HEK293 (cell line): Measurements from ENCODE around the gene ATAD1.

Experiments
- SP2 ChIP-seq: fragments of 450-650 bp; formaldehyde crosslinking; IDR thresholded peaks from 2 replicates; pipeline ENCODE4 v1.5.1; 2016; ENCODE audit warnings: missing biosample characterization, missing genetic modification characterization
- ZNF223 ChIP-seq: fragments of 450-650 bp; formaldehyde crosslinking; IDR thresholded peaks from 2 replicates; pipeline ENCODE4 v1.5.1; 2016; ENCODE audit warnings: missing biosample characterization, missing genetic modification characterization
- ZNF544 ChIP-seq: fragments of 450-650 bp; formaldehyde crosslinking; IDR thresholded peaks from 2 replicates; pipeline ENCODE4 v1.5.0; 2017; ENCODE audit warnings: missing biosample characterization, missing genetic modification characterization
- ZNF629 ChIP-seq: fragments of 450-650 bp; formaldehyde crosslinking; IDR thresholded peaks from 2 replicates; pipeline ENCODE4 v1.5.1; 2017; ENCODE audit warnings: missing biosample characterization, missing genetic modification characterization
- ZNF747 ChIP-seq: fragments of 450-650 bp; formaldehyde crosslinking; IDR thresholded peaks from 2 replicates; pipeline ENCODE4 v1.5.1; 2016; ENCODE audit warnings: missing biosample characterization, missing genetic modification characterization
- TF ChIP-seq, protein P1 (sequence below): fragments of 450-650 bp; formaldehyde crosslinking; IDR thresholded peaks from 2 replicates; pipeline ENCODE4 v1.5.1; 2016; ENCODE audit warnings: missing biosample characterization, missing genetic modification characterization
- TF ChIP-seq, protein P2 (sequence below): fragments of 450-650 bp; formaldehyde crosslinking; IDR thresholded peaks from 2 replicates; pipeline ENCODE4 v1.5.1; 2016; ENCODE audit warnings: missing biosample characterization, missing genetic modification characterization
- TF ChIP-seq, protein P3 (sequence below): fragments of 450-650 bp; formaldehyde crosslinking; IDR thresholded peaks from 2 replicates; pipeline ENCODE4 v1.5.1; 2017; ENCODE audit warnings: missing biosample characterization, missing genetic modification characterization

DNA sequence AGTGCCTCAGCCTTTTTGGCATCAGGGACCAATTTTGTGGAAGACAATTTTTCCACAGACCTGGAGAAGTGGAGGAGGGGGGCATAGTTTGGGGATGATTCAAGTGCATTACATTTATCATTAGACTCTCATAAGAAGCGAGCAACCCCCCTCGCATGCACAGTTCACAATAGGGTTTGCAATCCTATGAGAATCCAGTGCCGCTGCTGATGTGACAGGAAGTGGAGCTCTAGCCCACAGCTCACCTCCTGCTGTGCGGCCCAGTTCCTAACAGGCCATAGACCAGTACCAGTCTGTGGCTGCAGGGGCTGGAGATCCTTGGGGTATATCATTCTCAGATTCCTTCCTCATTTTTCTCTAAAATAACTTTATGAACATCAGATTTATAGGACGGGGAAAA, 50.8 kb downstream of the ATAD1 start:
- TF ChIP-seq, protein P1, sequence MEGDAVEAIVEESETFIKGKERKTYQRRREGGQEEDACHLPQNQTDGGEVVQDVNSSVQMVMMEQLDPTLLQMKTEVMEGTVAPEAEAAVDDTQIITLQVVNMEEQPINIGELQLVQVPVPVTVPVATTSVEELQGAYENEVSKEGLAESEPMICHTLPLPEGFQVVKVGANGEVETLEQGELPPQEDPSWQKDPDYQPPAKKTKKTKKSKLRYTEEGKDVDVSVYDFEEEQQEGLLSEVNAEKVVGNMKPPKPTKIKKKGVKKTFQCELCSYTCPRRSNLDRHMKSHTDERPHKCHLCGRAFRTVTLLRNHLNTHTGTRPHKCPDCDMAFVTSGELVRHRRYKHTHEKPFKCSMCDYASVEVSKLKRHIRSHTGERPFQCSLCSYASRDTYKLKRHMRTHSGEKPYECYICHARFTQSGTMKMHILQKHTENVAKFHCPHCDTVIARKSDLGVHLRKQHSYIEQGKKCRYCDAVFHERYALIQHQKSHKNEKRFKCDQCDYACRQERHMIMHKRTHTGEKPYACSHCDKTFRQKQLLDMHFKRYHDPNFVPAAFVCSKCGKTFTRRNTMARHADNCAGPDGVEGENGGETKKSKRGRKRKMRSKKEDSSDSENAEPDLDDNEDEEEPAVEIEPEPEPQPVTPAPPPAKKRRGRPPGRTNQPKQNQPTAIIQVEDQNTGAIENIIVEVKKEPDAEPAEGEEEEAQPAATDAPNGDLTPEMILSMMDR (tag by site-specific recombination): no peak
- TF ChIP-seq ZNF544 (tag by site-specific recombination): no peak
- no peak for TF ChIP-seq ZNF747
- TF ChIP-seq, protein P2, sequence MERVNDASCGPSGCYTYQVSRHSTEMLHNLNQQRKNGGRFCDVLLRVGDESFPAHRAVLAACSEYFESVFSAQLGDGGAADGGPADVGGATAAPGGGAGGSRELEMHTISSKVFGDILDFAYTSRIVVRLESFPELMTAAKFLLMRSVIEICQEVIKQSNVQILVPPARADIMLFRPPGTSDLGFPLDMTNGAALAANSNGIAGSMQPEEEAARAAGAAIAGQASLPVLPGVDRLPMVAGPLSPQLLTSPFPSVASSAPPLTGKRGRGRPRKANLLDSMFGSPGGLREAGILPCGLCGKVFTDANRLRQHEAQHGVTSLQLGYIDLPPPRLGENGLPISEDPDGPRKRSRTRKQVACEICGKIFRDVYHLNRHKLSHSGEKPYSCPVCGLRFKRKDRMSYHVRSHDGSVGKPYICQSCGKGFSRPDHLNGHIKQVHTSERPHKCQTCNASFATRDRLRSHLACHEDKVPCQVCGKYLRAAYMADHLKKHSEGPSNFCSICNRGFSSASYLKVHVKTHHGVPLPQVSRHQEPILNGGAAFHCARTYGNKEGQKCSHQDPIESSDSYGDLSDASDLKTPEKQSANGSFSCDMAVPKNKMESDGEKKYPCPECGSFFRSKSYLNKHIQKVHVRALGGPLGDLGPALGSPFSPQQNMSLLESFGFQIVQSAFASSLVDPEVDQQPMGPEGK (tag by site-specific recombination): no peak
- no peak for TF ChIP-seq ZNF223 (tag by site-specific recombination)
- no peak for TF ChIP-seq ZNF629 (tag by site-specific recombination)
- TF ChIP-seq, protein P3, sequence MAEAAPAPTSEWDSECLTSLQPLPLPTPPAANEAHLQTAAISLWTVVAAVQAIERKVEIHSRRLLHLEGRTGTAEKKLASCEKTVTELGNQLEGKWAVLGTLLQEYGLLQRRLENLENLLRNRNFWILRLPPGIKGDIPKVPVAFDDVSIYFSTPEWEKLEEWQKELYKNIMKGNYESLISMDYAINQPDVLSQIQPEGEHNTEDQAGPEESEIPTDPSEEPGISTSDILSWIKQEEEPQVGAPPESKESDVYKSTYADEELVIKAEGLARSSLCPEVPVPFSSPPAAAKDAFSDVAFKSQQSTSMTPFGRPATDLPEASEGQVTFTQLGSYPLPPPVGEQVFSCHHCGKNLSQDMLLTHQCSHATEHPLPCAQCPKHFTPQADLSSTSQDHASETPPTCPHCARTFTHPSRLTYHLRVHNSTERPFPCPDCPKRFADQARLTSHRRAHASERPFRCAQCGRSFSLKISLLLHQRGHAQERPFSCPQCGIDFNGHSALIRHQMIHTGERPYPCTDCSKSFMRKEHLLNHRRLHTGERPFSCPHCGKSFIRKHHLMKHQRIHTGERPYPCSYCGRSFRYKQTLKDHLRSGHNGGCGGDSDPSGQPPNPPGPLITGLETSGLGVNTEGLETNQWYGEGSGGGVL (tag by site-specific recombination): no peak
- no peak for TF ChIP-seq SP2
